Superior temporal gyrus (tissue), 1 donor: ENCODE data around the gene EIF5B.
"Not testable (repeated sequence)": the region's sequence is repeated elsewhere in the genome, so short reads cannot be mapped to it uniquely, and the experiment has no call there.

Experiments used
- DNase-seq: peaks from one replicate; pipeline ENCODE4 v3.0.0-alpha.2; 2016; ENCODE audit errors: extremely low spot score

Gene EIF5B

DNA sequence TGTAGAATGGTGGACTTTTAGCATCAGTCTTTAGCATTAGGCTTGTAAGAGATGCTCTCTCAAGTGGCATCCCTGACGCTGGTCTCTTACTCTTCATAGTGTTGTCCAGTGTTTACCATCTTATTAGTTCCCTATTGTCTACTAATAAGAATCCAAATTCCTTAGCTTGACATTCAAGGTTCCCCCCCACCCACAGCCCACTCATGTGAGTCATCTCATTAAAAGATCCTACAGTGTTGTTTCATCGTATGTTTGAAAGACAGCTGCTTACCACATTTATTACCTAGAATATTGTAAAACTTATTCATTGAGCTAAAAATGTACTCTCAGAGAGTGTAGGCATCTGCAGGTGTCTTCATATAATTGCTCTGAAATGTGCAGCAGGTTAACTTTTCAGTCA, 28.5 kb downstream of the EIF5B start:
- DNase-seq = no peak

DNA sequence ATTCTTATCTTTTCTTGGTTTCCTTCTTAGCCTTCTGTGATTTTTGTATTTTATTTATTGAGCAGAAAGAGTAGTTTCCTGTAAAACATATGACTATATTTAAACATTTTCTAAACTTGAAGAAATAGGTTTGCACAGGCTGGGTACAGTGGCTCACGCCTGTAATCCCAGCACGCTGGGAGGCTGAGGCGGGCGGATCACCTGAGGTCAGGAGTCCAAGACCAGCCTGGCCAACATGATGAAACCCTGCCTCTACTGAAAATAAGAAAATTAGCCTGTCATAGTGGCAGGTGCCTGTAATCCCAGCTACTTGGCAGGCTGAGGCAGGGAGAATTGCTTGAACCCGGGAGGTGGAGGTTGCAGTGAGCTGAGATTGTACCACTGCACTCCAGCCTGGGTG, 31.7 kb downstream of the EIF5B start:
- not testable (repeated sequence) for DNase-seq

DNA sequence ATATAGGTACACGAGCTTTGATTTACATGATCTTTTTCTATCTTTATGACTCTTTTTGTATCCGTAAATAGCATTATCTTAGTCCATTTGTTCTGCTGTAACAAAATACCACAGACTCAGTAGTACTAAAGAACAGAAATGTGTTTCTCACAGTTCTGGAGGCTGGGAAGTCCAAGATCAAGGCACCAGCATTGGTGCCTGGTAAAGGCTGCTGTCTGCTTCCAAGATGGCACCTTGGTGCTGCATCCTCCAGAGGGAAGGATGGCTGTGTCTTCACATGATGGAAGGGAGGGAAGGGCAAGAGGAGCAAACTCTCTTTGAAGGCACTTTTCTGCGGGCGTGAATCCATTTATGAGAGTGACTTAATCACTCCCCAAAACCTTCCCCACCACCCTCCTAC, 36.0 kb downstream of the EIF5B start:
- no peak for DNase-seq

DNA sequence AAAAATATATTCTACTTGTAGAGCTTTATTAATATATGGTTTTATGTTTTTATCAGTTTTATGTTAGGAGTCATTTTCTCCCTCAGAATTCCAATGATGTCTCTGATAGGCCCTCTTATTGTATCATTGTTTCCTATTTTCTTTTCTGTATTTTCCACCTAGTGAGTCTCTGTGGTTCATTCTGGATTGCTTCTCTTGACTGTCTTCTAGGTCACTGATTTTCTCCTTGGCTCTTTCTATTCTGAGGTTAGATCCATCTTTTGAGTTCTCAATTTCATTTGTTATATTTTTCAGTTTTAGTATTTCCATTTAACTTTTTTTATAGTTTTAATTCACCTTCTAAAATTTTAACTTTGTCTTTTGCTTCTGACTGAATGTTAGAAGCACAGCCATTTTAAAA, 37.6 kb downstream of the EIF5B start:
- no peak for DNase-seq

DNA sequence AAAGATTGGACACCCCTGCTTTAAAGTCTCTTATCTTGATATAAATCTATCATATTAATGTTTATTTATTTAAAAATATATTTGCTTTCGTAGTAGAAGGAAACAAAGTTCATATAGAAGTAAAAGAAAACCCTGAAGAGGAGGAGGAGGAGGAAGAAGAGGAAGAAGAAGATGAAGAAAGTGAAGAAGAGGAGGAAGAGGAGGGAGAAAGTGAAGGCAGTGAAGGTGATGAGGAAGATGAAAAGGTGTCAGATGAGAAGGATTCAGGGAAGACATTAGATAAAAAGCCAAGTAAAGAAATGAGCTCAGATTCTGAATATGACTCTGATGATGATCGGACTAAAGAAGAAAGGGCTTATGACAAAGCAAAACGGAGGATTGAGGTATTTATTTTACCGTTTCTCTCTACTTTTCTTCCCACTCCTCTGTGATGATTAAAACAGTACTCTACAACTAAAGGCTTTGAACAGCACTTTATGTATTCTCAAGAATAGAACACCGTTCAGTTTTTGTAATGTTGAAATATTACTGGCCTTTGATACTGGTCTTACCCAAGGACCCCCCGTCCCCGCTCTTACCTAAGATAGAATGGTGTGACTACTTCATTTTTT, 39.2 kb downstream of the EIF5B start:
- DNase-seq = no peak

DNA sequence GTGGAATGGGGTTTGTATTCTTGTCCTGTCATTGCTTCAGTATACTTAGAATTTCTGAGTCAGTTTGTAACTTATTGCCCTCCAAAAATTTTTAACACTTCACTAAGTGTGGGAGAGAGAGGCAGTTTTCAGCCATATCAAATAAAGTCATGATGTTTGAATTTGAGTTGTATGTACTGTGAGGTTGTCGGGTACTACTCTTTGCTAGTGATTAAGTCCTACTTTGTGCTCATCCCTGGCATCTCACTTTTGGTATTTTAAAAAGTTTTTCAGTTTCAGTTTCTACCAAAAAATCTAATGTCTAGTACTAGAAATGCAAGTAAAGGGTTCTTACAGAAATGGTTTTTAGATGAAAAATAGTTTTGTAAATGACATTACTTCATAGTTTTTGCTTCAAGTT, 40.7 kb downstream of the EIF5B start:
- no peak for DNase-seq

DNA sequence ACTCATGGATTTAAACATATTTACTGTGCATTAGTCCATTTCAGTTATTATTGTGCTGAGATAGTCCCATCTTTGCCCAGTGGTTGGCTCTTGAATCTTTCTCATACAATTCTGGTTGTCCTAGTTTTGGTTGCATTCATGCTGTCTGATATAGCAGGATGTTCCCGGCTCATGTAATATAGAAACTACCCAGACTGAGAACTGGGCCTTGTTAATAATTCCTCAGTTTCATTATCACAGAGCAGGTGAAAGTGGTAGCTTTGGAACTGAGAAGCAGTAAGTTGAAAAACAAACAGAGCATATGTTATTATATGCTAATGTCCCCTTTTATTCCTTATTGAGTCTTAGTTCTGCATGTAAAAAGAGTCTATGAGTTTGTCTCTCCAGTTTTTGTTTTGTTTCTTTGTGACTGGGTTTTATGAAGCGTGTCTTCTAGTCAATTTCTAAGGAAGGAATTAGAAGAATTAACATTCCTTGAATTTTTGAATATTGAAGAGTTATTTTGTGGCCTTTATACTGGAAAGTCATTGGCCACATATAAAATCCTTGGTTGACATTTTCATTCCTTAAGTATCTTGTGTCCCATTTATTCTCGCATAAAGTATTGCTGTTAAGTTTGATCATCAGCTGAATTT, 43.3 kb downstream of the EIF5B start:
- no peak for DNase-seq

DNA sequence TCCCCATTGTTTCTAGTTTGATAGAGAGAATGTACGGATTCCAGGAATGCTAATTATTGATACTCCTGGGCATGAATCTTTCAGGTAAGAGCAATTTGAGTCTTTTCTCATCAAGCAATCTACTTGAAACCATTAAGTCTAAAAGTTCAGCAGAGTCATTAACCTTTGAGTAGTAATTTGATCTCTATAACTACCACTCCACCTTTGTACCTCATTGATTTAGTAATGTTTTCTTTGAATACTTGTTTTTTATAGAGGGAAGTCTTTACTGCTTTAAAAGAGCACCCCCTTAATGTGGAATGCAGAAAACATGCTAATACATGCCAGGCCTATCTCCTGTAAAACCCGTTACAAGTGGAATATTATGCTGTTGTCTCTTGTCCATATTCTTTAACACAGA, 45.0 kb downstream of the EIF5B start:
- DNase-seq = no peak

DNA sequence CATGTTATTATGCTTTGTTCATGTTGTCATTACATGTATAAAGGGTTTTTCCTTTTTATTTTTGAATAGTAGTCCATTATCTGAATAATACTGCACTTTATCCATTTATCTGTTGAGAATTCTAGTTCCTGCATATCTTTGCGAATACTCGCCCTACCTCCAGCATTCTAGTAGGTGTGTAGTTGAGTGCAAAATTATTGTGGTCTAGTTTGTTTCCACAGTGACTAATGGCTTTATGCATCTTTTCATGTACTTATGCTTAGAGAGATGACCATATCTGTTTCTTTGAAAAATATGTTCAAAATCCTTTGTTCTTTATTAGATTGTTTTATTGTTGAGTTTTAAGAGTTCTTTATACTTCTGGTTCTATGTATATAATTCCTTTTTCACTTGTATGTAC, 48.8 kb downstream of the EIF5B start:
- no peak for DNase-seq

DNA sequence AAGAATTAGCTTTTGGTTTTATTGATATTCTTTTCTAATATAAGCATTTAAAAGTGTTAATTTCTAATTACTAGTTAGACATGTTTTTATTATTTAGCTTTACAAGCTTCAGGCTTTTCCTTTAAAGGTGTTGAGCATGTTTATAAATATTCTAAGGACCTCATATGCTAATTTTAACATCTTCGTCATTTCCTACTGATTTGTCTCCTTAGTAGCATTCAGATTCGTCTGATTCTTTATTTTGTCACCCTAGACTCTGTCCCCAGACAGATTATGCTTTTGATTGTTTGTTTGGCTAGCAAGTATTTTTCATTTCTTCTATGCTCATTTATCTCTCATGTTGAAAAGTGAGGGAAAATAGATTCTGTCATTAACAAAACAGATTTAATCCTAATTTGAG, 51.7 kb downstream of the EIF5B start:
- no peak for DNase-seq

DNA sequence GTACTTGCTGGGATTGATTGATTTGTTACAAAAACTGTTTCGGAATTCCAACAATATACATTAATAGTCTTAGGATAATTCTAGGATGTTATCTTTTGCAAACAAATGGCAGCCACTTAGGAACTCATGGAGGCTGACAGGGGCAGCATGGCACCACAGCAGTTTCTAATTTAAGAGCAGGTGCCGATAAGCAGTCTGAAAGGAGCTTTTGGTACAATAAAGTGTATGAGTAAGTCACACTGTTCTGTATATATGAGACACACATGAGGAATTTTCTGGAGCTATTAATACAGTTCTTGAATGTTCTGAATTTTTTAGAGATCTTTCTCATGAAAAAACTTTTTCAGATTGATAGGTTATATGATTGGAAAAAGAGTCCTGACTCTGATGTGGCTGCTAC, 52.2 kb downstream of the EIF5B start:
- no peak for DNase-seq

DNA sequence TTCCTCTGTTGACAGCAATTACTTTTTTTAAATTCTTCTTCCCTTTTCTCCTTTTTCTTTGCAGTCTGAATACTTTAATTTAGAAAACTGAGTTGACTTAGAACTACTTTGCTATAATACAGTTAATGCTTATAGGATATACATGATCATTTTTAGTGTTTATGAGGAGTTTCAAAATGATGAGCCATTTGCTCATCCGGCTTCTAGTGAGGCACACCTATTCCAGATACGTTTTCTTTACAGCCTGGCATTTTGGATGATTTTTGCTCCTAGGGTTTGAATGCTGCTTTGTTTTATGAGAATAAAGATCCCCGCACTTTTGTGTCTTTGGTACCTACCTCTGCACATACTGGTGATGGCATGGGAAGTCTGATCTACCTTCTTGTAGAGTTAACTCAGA, 52.8 kb downstream of the EIF5B start:
- DNase-seq = no peak

DNA sequence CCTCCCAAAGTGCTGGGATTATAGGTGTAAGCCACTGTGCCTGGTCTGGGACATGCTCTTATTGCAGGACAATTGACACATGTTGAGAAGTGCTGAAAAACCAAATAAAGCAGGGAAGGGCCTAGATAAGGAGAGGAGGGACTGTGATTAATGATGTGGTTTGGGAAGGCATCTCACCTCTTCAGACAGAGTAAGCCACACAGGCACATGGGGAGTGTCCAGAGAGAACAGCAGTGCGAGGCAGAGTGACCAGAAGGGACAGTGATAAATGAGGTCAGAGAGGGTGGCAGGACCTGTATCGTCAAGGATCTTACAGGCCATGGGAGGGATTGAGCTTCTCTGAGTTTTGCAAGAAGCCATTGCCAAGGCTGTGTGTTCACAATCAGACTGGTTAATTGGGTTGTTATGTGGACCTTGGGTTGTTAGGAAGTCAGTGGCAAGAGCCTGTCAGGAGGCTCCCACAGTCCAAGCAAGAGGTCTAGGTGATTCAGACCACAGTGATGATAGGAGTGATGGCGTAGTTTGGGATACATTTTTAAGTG, 58.5 kb downstream of the EIF5B start:
- no peak for DNase-seq

DNA sequence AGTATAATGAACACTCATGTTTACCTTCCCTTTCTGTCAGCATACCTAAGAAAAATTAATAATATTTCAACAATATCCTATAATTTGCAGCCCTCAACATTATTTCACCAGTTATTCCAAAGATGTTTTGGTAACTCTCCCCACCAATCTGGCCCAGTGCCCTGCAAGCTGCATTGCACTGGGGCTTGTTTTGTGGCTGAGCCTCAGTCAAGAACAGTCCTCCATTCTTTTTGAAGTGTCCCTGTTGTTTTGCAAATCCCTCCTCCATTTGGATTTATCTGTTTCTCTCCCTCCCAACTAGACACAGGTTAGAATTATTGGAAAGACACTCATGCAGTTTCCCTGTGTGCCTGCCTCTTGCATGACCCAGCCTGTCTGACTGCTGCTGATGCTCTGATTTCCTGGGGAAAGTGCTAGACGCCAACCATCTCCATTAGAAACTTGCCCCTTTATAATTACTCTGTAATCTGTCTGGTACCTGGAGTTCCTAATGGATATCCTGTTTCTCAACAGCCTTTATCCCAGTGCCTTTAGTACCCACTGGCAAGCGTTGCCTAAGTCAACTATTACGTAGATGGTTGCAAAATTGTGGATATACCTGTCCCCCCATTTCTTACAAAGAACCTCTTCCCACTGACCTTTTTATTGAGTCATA, 60.2 kb downstream of the EIF5B start:
- peak; percentile 69 for DNase-seq

DNA sequence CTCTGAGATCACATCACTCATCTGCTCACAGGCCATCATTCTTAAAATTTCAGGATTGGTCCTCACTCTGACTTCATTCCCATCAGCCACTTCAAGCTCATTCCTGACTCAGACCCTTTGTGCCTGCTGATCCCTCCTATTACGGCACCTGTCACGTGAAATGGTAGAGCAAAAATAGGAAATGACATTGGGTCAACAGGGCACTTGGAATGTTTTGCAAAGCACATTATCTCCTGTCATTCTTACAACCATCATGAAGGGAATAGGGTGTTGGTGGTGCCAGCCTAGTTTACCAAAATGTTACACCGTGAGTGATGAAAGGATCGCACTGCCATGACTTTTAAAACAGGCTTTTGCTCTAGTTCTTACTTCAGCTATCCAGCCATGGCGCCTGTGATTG, 61.1 kb downstream of the EIF5B start:
- no peak for DNase-seq

DNA sequence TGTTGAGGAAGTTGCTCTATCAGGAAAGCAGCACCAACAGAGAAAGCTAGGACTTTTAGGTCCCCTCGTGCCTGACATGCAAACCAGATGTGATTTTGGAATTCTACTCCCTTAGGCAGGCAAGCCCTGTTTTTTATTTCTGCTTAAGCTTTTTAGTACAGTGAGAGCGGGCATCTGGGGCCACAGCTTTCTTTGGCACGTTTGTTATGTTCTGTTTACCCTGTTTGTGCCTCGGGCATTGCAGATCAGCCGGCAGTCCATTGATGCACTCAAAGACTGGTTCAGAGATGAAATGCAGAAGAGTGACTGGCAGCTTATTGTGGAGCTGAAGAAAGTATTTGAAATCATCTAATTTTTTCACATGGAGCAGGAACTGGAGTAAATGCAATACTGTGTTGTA, 61.9 kb downstream of the EIF5B start:
- DNase-seq = peak; percentile 48

DNA sequence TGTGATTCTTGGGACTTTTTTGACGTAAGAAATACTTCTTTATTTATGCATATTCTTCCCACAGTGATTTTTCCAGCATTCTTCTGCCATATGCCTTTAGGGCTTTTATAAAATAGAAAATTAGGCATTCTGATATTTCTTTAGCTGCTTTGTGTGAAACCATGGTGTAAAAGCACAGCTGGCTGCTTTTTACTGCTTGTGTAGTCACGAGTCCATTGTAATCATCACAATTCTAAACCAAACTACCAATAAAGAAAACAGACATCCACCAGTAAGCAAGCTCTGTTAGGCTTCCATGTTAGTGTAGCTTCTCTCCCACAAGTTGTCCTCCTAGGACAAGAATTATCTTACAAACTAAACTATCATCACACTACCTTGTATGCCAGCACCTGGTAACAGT, 62.6 kb downstream of the EIF5B start:
- DNase-seq = no peak

DNA sequence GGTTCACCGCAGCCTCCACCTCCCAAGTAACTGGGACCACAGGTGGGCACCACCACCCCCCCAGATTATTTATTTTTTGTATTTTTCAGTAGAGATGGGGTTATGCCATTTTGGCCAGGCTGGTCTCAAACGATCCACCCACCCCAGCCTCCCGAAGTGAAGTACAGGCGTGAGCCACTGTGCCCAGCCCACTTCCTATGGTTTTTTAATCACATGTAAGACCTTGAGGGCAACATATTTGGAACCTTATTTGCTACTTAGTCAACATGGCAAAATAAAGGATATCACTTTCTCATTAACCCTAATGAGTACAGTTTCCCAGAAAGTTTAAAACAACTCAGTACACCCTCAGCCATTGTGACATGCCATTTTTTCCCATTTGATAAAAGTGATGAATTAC, 64.7 kb downstream of the EIF5B start:
- DNase-seq = no peak

DNA sequence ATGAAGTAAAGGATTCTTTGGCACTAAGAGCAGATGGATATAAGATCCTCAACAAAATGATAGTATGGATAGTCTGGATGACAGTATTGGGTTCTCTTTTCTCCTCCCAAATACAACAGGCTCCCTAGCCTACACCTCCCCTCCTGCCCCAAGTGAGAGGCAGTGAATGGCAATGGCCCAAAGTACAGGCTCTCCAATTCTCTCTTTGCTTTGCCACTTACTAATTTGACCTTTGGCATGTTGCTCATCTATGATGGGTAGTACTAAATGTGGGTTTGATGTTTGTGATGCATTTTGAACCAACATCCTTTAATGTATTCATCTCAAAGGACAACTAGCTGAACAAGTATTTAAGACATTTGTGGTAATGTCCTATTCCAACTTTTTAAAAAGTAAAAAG, 65.9 kb downstream of the EIF5B start:
- no peak for DNase-seq

DNA sequence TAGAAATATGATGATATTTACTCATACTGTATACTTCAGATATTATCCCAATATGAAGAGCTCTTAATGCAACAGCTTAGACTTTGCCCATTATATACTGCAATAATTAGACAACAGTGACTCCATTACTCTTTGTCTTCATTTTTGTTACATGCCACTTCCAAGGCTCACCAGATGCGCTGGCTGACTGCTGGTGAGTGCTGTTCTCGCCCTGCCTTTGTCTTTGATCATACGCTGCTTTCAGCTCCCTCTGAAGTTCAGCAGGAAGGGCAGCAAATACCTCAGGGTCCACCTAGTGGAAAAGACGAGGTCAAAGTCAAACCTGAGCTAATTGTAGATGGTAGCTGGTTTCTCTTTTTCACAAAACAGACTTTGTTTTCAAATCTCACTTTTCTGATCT, 66.3 kb downstream of the EIF5B start:
- no peak for DNase-seq

DNA sequence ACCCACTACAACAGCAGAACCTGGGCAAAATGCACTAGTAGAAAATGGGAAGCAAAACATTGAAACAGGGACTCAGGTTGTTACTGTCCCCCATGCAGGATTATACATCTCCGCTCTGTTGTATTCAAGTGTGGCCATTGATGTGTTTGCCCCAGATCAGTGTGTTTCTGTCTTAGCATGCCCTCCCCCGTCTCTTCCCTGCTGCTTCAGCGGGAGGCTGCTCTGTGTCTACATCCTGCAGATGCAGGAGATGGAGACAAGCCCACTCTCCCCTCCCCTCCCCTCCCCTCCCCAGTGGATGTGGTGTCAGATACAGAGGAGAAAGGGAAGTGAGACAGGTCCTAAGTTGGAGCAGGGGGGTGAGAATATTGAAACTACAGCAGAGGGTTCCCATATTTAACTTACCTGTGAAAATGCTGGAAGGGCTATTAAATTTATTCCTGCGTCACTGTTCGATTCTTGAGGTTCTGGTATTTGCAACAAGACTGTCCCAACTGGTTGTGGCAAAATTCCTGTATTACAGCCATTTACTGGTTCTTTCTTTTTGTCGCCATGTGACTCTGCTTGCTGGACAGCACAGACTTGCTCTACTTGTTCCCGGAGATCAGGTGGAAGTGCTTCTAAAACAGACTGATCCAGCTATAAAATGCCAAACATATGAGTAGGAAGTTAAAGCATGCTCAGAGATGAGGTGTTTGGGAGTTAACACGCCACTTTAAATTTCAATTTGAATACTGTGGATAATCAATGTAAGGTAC, 67.0 kb downstream of the EIF5B start:
- no peak for DNase-seq

DNA sequence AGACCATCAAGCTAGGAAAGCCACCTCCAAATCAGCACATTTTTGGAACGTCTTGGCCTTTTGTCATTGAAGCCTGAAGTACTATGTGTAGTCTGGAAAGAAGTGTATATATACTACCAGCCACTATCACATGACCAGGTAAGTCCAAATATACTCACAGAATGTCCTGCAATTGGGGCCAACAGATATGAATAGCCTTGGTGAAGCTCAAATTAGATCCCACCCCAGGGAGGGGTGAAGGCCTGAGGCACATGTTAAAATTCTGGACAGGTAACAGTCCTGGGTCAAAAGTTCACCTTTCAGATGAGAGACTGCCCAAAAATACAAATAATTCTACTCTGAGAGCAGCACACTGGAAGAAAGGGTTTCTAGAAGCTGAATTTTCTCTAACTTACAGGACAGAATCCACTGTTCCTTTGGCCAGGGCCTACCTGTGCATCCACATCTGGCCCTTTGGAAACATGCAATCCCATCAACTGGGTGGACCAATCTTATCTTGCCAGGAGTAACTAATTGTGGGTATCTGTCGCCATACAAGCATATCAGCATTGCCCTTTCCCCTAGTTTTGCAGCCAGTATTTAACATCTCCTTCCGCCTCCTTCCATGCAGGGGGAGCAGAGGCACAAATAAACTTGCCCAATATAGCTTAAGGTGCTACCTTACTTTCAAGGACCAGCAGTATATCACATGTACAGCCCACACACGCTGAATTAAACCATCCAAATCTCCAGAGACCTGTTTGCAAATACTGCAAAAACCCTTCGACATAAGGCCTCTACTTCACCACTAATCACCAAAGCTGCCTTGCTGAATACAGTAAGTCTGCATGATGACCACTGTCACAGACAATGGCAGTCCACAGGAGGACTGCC, 67.8 kb downstream of the EIF5B start:
- no peak for DNase-seq
